ENCODE measurements around the gene CDKN2B.

DNA sequence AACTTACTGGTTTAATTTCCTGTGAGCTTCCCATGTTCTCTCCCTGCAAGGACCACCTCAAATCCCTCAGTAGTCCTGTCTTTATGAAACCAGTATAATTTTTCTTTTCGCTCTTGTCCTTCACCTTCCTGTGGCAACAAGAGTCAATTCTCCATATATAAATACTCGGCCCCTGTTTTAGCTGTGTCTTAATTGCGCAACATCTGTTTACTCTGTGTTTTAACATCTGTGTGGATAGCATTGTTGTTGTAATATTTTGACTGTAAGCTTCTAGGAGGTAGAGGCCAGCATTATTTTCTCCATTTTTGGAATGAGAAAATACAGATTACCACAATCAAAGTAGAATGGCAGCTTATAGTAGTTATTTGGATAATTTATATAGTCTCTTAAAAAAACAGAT is 30.2 kb upstream of the CDKN2B start:
- TF ChIP-seq POLR2A (IDR thresholded peaks at IDR 0.05) = no peak
- TF ChIP-seq, protein P1, sequence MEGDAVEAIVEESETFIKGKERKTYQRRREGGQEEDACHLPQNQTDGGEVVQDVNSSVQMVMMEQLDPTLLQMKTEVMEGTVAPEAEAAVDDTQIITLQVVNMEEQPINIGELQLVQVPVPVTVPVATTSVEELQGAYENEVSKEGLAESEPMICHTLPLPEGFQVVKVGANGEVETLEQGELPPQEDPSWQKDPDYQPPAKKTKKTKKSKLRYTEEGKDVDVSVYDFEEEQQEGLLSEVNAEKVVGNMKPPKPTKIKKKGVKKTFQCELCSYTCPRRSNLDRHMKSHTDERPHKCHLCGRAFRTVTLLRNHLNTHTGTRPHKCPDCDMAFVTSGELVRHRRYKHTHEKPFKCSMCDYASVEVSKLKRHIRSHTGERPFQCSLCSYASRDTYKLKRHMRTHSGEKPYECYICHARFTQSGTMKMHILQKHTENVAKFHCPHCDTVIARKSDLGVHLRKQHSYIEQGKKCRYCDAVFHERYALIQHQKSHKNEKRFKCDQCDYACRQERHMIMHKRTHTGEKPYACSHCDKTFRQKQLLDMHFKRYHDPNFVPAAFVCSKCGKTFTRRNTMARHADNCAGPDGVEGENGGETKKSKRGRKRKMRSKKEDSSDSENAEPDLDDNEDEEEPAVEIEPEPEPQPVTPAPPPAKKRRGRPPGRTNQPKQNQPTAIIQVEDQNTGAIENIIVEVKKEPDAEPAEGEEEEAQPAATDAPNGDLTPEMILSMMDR (IDR thresholded peaks at IDR 0.05) = no peak
- TF ChIP-seq EP300 (IDR thresholded peaks at IDR 0.05; ENCODE audit: low read depth) = no peak

Measured in transverse colon (tissue), 3 donors.